Nephron (organoid): ENCODE data around the gene TGFB2.

Experiments
- H3K27ac Mint-ChIP-seq, 3 experiments: 2 replicates each; pipeline ENCODE4 v1.8.0; 2020; ENCODE audit warnings: mixed read lengths in 3 of 3, mild to moderate bottlenecking in 2 of 3, moderate library complexity in 1 of 3
- H3K27me3 Mint-ChIP-seq: 2 replicates; pipeline ENCODE4 v1.8.0; 2021; ENCODE audit warnings: low read depth, mild to moderate bottlenecking, moderate library complexity, mixed read lengths
- H3K36me3 Mint-ChIP-seq: 2 replicates; pipeline ENCODE4 v1.8.0; 2020; ENCODE audit warnings: low read depth, mixed read lengths
- H3K4me1 Mint-ChIP-seq: 2 replicates; pipeline ENCODE4 v1.8.0; 2020; ENCODE audit warnings: mixed read lengths
- H3K4me3 Mint-ChIP-seq, 3 experiments: 2 replicates each; pipeline ENCODE4 v1.8.0; 2020; ENCODE audit warnings: mild to moderate bottlenecking in 3 of 3, mixed read lengths in 3 of 3, moderate library complexity in 2 of 3
- H3K9me3 Mint-ChIP-seq: 2 replicates; pipeline ENCODE4 v1.8.0; 2020; ENCODE audit warnings: mixed read lengths
- TF ChIP-seq, protein P1 (sequence below), 3 experiments: fragments of 200-600 bp; sonication (generic); IDR thresholded peaks; one replicate each; pipeline ENCODE4 v1.5.0; 2021; ENCODE audit warnings: antibody characterized with exemption in 3 of 3; ENCODE audit not compliant: unreplicated experiment in 3 of 3

The TGFB2 gene

DNA sequence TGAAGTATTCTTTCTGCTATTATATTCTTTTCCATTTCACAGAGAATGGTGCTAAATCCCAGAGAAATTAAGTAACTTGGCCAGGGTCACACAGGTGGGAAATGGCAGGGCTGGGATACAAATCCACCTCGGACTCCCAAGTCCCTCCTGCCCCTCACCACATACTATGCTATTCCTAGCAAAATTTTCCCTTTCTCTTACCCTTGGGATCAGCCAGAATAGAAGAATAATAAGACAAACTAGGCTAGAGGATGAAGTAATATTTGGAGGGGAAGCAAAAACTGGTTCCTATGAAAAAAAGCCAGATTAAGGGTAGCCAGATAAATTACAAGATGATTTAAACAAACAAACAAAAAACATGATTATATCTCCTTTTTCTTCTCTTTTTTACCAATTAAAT is 62.5 kb downstream of the TGFB2 start:
- TF ChIP-seq, protein P1, sequence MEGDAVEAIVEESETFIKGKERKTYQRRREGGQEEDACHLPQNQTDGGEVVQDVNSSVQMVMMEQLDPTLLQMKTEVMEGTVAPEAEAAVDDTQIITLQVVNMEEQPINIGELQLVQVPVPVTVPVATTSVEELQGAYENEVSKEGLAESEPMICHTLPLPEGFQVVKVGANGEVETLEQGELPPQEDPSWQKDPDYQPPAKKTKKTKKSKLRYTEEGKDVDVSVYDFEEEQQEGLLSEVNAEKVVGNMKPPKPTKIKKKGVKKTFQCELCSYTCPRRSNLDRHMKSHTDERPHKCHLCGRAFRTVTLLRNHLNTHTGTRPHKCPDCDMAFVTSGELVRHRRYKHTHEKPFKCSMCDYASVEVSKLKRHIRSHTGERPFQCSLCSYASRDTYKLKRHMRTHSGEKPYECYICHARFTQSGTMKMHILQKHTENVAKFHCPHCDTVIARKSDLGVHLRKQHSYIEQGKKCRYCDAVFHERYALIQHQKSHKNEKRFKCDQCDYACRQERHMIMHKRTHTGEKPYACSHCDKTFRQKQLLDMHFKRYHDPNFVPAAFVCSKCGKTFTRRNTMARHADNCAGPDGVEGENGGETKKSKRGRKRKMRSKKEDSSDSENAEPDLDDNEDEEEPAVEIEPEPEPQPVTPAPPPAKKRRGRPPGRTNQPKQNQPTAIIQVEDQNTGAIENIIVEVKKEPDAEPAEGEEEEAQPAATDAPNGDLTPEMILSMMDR (IDR thresholded peaks at IDR 0.05; ENCODE audit: unreplicated experiment in 3 of 3), result no peak
- Mint-ChIP-seq H3K27ac (no peak overlapping the region), H3K9me3 (no peaks in the 10 kb centered on the region)

DNA sequence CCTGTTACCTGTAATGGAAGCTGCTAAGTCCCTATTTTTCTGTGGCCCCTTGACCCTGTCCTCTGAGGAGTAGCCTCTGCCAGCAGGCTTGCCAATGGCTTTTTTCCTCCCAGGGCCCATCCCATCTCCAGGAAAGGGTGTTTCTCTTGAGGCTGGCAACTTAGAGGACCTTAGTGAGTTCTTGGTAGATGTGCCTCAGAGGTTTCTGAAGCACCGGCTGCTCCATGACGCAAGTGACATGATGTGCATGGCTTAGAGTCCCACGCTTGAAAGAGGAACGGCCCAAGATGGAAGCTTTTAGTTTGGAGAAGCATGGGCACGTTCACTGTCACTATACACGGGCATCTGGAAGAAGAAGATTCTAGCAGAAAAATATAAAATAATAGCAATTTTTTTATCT is 63.0 kb downstream of the TGFB2 start:
- Mint-ChIP-seq H3K9me3 (no peaks in the 10 kb centered on the region), H3K4me3 (no peak overlapping the region), H3K27ac (no peak overlapping the region), H3K36me3 (peaks cover 59% of the 10 kb centered on the region), H3K27me3 (no peaks in the 10 kb centered on the region), H3K4me1 (peaks cover 29% of the 10 kb centered on the region)
- TF ChIP-seq, protein P1 (IDR thresholded peaks at IDR 0.05; ENCODE audit: unreplicated experiment in 3 of 3), result no peak

More for the DNA sequence above, 62.5 kb downstream of the TGFB2 start:
- H3K27me3 Mint-ChIP-seq, result no peaks in the 10 kb centered on the region
- peaks cover 60% of the 10 kb centered on the region for H3K36me3 Mint-ChIP-seq
- H3K4me1 Mint-ChIP-seq, result peaks cover 34% of the 10 kb centered on the region
- no peak overlapping the region for H3K4me3 Mint-ChIP-seq

DNA sequence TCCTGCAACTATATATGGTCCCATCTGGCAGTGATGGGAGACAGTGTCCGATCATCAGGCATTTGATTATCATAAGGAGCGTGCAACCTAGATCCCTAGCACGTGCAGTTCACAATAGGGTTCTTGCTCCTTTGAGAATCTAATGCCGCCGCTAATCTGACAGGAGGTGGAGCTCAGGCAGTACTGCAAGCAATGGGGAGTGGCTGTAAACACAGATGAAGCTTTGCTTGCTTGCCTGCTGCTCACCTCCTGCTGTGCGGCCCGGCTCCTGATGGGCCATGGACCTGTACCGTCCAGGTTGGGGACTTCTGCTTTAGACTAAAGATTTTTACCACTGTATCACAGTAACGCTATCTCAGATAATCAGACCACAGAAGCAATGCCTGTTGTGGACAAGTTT is 63.8 kb downstream of the TGFB2 start:
- peaks cover 24% of the 10 kb centered on the region for H3K4me1 Mint-ChIP-seq
- no peaks in the 10 kb centered on the region for H3K9me3 Mint-ChIP-seq
- peaks cover 61% of the 10 kb centered on the region for H3K36me3 Mint-ChIP-seq
- no peak overlapping the region for H3K4me3 Mint-ChIP-seq
- no peaks in the 10 kb centered on the region for H3K27me3 Mint-ChIP-seq
- no peak overlapping the region for H3K27ac Mint-ChIP-seq
- TF ChIP-seq, protein P1 (IDR thresholded peaks at IDR 0.05; ENCODE audit: unreplicated experiment in 3 of 3), result no peak

DNA sequence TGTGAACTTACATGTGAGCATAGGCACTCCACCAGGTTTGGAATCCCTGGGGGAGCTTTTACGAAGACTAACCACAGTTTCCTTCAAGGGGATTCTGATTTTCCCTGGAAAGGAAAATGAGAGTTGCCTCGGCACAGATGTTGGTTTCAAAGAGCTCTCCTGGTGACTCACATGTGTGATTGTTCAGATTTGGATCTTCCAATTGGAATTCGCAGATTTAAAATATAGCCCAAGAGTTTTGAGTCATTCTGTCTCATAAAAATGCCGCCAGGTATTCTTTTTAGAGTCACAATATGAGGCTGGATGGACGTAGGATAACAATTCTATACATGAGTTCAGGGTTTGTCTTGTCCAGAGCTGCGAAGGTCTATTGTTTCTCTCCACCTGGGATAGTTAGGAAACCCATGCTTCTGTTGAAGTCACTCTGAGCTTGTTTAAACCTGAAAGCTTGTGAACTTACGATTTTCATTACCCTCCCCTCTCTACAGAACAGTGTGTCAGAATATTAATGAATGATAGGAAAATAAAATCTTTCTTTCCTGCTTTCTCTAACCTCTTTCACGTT is 64.9 kb downstream of the TGFB2 start:
- Mint-ChIP-seq H3K36me3 (peaks cover 66% of the 10 kb centered on the region), H3K4me3 (no peak overlapping the region)

DNA sequence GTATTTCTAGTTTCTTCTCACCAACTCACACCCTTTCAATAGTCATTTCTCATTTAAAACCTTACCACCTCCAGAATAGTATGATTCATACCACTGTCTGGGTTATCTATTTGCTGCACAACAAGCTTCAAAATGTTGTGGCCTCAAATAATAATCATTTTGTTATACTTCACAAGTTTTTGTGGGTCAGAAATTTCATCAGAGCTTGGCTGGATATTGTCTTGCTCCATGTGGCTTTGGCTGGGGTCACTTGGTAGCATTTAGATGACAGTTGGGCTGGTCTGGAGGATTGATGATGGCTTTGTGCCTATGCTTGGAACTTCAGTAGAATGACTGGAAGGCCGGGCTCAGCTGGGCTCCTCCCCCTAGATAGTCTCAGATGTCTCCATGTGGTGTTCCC is 66.0 kb downstream of the TGFB2 start:
- Mint-ChIP-seq H3K4me3 (no peak overlapping the region), H3K9me3 (peaks cover 2% of the 10 kb centered on the region), H3K27me3 (no peaks in the 10 kb centered on the region), H3K4me1 (peaks cover 31% of the 10 kb centered on the region), H3K36me3 (peaks cover 61% of the 10 kb centered on the region), H3K27ac (no peak overlapping the region)
- TF ChIP-seq, protein P1 (IDR thresholded peaks at IDR 0.05; ENCODE audit: unreplicated experiment in 3 of 3), result no peak

More for the DNA sequence above, 64.9 kb downstream of the TGFB2 start:
- Mint-ChIP-seq H3K9me3 (no peaks in the 10 kb centered on the region), H3K27me3 (no peaks in the 10 kb centered on the region), H3K4me1 (peaks cover 28% of the 10 kb centered on the region), H3K27ac (no peak overlapping the region)
- TF ChIP-seq, protein P1 (IDR thresholded peaks at IDR 0.05; ENCODE audit: unreplicated experiment in 3 of 3), result no peak

DNA sequence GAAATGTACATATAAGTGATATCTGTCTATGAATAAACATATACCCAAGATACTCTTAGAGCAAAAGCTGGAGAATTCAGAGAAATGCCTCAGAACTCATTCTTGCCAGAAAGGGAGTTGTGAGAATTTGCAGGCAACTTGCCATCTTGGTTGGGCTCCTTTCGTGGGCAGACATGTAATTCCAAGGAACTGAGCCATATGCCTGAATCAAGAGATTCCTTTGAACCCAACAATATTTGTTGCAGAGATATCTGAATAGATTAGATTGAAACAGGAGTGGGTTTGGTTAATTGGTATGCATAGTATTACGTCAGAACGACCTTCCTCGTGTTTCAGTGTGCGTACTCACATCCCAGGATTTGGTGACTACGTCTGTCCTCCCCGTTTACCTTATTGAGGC is 67.0 kb downstream of the TGFB2 start:
- H3K4me3 Mint-ChIP-seq, result no peak overlapping the region
- no peaks in the 10 kb centered on the region for H3K27me3 Mint-ChIP-seq
- H3K4me1 Mint-ChIP-seq, result peaks cover 33% of the 10 kb centered on the region
- H3K27ac Mint-ChIP-seq, result no peak overlapping the region
- H3K36me3 Mint-ChIP-seq, result peaks cover 63% of the 10 kb centered on the region
- H3K9me3 Mint-ChIP-seq, result peaks cover 9% of the 10 kb centered on the region
- TF ChIP-seq, protein P1 (IDR thresholded peaks at IDR 0.05; ENCODE audit: unreplicated experiment in 3 of 3), result no peak
